Spleen (tissue), 11 donors: ENCODE measurements around the gene ANXA5. TPM values are rescaled to one million over a fixed set of nuclear protein-coding genes. Genes with fewer than 3 reads are reported as not detected.

Experiments
- DNase-seq: peaks from one replicate; pipeline ENCODE4 v3.0.0-alpha.2; 2020
- H3K27ac ChIP-seq, 8 donors: fragments of 200-600 bp; sonication (generic) in 7 of 8; 1 replicate in 4 of 8; 2 replicates in 4 of 8; pipeline versions ENCODE4 v1.5.0 to v1.8.0; 2016 to 2021; ENCODE audit warnings: inconsistent platforms in 4 of 8, mild to moderate bottlenecking in 4 of 8, moderate library complexity in 1 of 8
- H3K27me3 ChIP-seq, 7 donors: fragments of 200-600 bp; sonication (generic) in 6 of 7; replicated peaks in 1 of 7; 1 replicate in 4 of 7; 2 replicates in 3 of 7; pipeline versions ENCODE4 v1.5.0 to v1.8.0; 2016 to 2021; ENCODE audit warnings: inconsistent platforms in 3 of 7, mild to moderate bottlenecking in 1 of 7
- H3K36me3 ChIP-seq, 6 donors: fragments of 200-600 bp; sonication (generic) in 5 of 6; 1 replicate in 4 of 6; 2 replicates in 2 of 6; pipeline versions ENCODE4 v1.5.0 to v1.8.0; 2016 to 2021; ENCODE audit warnings: inconsistent platforms in 2 of 6
- H3K4me1 ChIP-seq, 6 donors: fragments of 200-600 bp; sonication (generic) in 5 of 6; 1 replicate in 3 of 6; 2 replicates in 3 of 6; pipeline versions ENCODE4 v1.5.0 to v1.8.0; 2016 to 2021; ENCODE audit warnings: inconsistent platforms in 3 of 6
- H3K4me3 ChIP-seq, 8 donors: fragments of 200-600 bp; sonication (generic) in 7 of 8; 1 replicate in 4 of 8; 2 replicates in 4 of 8; pipeline versions ENCODE4 v1.5.0 to v1.8.0; 2016 to 2021; ENCODE audit warnings: inconsistent platforms in 4 of 8, mild to moderate bottlenecking in 4 of 8, moderate library complexity in 2 of 8
- H3K9me3 ChIP-seq, 8 donors: fragments of 200-600 bp; sonication (generic) in 7 of 8; 1 replicate in 4 of 8; 2 replicates in 4 of 8; pipeline versions ENCODE4 v1.5.0 to v1.8.0; 2016 to 2021; ENCODE audit warnings: inconsistent platforms in 4 of 8
- CTCF ChIP-seq, 11 experiments: fragments of 200-600 bp in 7 of 11; fragments of 450-650 bp in 4 of 11; sonication (generic) in 4 of 11; IDR thresholded peaks in 8 of 11; conservative IDR thresholded peaks in 3 of 11; 1 replicate in 7 of 11; 2 replicates in 4 of 11; pipeline versions ENCODE4 v1.4.0 to v1.8.0; 2016 to 2021; ENCODE audit warnings: antibody characterized with exemption in 11 of 11, inconsistent platforms in 4 of 11, mild to moderate bottlenecking in 1 of 11
- POLR2A ChIP-seq, 3 donors: fragments of 450-650 bp; IDR thresholded peaks; one replicate each; pipeline ENCODE4 v1.5.1; 2017; ENCODE audit warnings: antibody characterized with exemption in 3 of 3, mild to moderate bottlenecking in 1 of 3
- POLR2AphosphoS5 ChIP-seq, 3 donors: sonication (generic); formaldehyde crosslinking; IDR thresholded peaks; one replicate each; pipeline ENCODE4 v1.5.1; 2017; ENCODE audit warnings: antibody characterized with exemption in 3 of 3
- WGBS, 5 donors: extraction: QIAGEN DNeasy Blood & Tissue Kit in 3 of 5; methylation state at CpG; one replicate each; pipeline versions ENCODE4 v1.1.5 to v1.1.7; 2013 to 2018; 5-methylcytosine and 5-hydroxymethylcytosine counted together
- intact Hi-C: fragments of 100-400 bp; cut with DNase I; formaldehyde crosslinking; loops from one replicate; pipeline ENCODE4 v1.15.0; 2023; ENCODE audit warnings: low total_unique reads
- polyA plus RNA-seq, 3 donors: library from polyadenylated mRNA; stranded (reverse); fragments of 200-250 nt; gene quantifications; one replicate each; pipeline ENCODE4 v1.2.1, GENCODE V29; 2013
- total RNA-seq, 7 donors: library from RNA; depleted of rRNA in 3 of 7; stranded (reverse); fragments of >200 nt in 3 of 7; fragmentation: NEBNext Ultra II Directional in 4 of 7; extraction: Animal tissue kit (Norgen Biotek cat#: 25700) in 4 of 7; gene quantifications; one replicate each; pipeline versions ENCODE4 v1.1.0 to v1.2.1, GENCODE V29; 2016 to 2021
- donor health status: healthy with polysubstance abuse.
- donor health status: DM: no; HTN: no; CAD: no; lungs with moderate emphysema.
- donor health status: DM: no; HTN: no; CAD: no.
- donor health status: Bipolar disorder and iron deficiency.
- donor health status: healthy.
- donor health status: DM: no; HTN: no; CAD: no.
- donor health status: DM: yes; HTN: yes; CAD: no.

Gene ANXA5
- total and polyA plus RNA-seq, 10 donors, result 118 to 269 (median 218) TPM

- H3K27ac ChIP-seq, result no peak overlapping the region
- no peaks in the 10 kb centered on the region for H3K36me3 ChIP-seq
- WGBS, 5 donors, result 69 to 85% (median 78%) methylated on average over 3 of the region's 3 CpGs
- H3K27me3 ChIP-seq, result peaks cover 0 to 12% (median 0%) of the 10 kb centered on the region in 7 donors
- H3K9me3 ChIP-seq, result peaks cover 0 to 2% (median 0%) of the 10 kb centered on the region in 8 donors
- no peak for DNase-seq
- no peaks in the 10 kb centered on the region for H3K4me1 ChIP-seq
- H3K4me3 ChIP-seq, result no peak overlapping the region
- TF ChIP-seq POLR2AphosphoS5 (IDR thresholded peaks at IDR 0.05) (no peak), CTCF (IDR thresholded peaks at IDR 0.05 in 8 of 11, conservative IDR thresholded peaks at IDR 0.05 in 3 of 11) (no peak), POLR2A (IDR thresholded peaks at IDR 0.05) (no peak)
- intact Hi-C loops, result no loop called here
These were observed 32.0 kb upstream of the ANXA5 start for GRCh38 chr4:121728798-121729226.

- no peak overlapping the region for H3K4me3 ChIP-seq
- DNase-seq, result no peak
- no peak overlapping the region for H3K27ac ChIP-seq
- peaks cover 0 to 10% (median 0%) of the 10 kb centered on the region in 7 donors for H3K27me3 ChIP-seq
- H3K4me1 ChIP-seq, result no peaks in the 10 kb centered on the region
- H3K36me3 ChIP-seq, result no peaks in the 10 kb centered on the region
- 79 to 94% (median 87%) methylated on average over 4 of the region's 4 CpGs for WGBS, 5 donors
- intact Hi-C loops, result no loop called here
- peaks cover 0 to 2% (median 0%) of the 10 kb centered on the region in 8 donors for H3K9me3 ChIP-seq
- TF ChIP-seq POLR2AphosphoS5 (IDR thresholded peaks at IDR 0.05), result no peak
- no peak for TF ChIP-seq POLR2A (IDR thresholded peaks at IDR 0.05)
- TF ChIP-seq CTCF (IDR thresholded peaks at IDR 0.05 in 8 of 11, conservative IDR thresholded peaks at IDR 0.05 in 3 of 11), result no peak
These were observed 31.3 kb upstream of the ANXA5 start for GRCh38 chr4:121728066-121728465.

GRCh38 chr4:121726642-121727268 lies 30.0 kb upstream of the ANXA5 start:
- Histone ChIP-seq H3K4me1 (no peaks in the 10 kb centered on the region), H3K27me3 (no peaks in the 10 kb centered on the region), H3K4me3 (no peak overlapping the region), H3K36me3 (no peaks in the 10 kb centered on the region), H3K9me3 (peaks cover 0 to 2% (median 0%) of the 10 kb centered on the region in 8 donors), H3K27ac (no peak overlapping the region)
- TF ChIP-seq POLR2AphosphoS5 (IDR thresholded peaks at IDR 0.05), result no peak
- no peak for TF ChIP-seq POLR2A (IDR thresholded peaks at IDR 0.05)
- peak in 9 of 11 experiments; percentile 57 to 77 (median 67) for TF ChIP-seq CTCF (IDR thresholded peaks at IDR 0.05 in 8 of 11, conservative IDR thresholded peaks at IDR 0.05 in 3 of 11)
- intact Hi-C loops, result no loop called here
- no peak for DNase-seq
- WGBS, 5 donors, result 32 to 43% (median 41%) methylated on average over 3 of the region's 3 CpGs

- no peaks in the 10 kb centered on the region for H3K4me1 ChIP-seq
- no peaks in the 10 kb centered on the region for H3K36me3 ChIP-seq
- H3K4me3 ChIP-seq, result no peak overlapping the region
- no peak overlapping the region for H3K27ac ChIP-seq
- intact Hi-C loops, result no loop called here
- H3K27me3 ChIP-seq, result no peaks in the 10 kb centered on the region
- TF ChIP-seq CTCF (IDR thresholded peaks at IDR 0.05 in 8 of 11, conservative IDR thresholded peaks at IDR 0.05 in 3 of 11), result no peak
- TF ChIP-seq POLR2A (IDR thresholded peaks at IDR 0.05), result no peak
- TF ChIP-seq POLR2AphosphoS5 (IDR thresholded peaks at IDR 0.05), result no peak
- H3K9me3 ChIP-seq, result peaks cover 0 to under 1% (median 0%) of the 10 kb centered on the region in 8 donors
- no peak for DNase-seq
- WGBS, 5 donors, result 80 to 95% (median 88%) methylated on average over 1 of the region's 1 CpG
These were observed 27.9 kb upstream of the ANXA5 start for GRCh38 chr4:121724671-121725070.
